Amniotic epithelial cell (primary cell): Measurements from ENCODE around the gene ETNK2.
A peak's percentile ranks its signal among the peaks of the same experiment; 100 is the strongest.

Experiments used
- DNase-seq: peaks from one replicate; pipeline ENCODE4 v3.0.0-alpha.2; 2010; ENCODE audit warnings: low read depth

Gene ETNK2

DNA sequence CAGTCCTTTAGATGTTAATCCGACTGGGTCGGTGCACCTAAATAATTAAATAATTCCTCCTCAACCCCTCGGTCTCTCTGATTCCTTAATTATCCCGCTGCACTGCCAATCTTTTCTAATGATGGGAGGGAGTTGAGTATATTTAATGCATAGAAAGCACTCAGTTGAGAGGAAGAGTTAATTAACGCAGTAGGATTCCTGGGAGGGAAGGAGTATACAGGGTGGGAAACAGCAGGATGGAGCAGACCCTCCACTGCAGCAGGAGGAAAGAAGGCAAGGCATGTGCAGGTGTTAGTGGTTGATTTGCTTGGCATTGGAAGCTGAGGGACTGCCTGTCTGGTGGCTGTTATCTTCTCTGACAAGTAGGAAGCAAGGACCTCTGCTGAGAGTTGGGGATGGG lies 24.2 kb upstream of the ETNK2 start:
- no peak for DNase-seq

DNA sequence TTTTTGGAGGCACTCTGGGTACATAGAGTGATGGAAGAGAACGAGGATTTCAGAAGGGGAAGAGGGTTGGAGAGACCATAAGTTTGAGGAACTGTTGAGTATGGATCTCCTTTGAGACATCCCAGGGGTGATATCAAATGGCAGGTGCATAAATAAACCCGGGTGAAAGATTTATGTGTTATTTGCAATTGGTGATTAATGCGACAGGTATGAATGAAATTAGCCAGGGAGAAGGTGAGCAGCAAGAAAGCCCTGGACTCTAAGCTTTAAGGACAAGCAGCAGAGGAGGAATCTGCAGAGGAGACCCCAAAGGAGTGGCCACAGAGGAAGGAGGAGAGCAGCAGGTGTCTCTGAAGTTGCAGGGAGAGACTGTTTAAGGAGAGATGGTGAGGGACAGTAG lies 23.1 kb upstream of the ETNK2 start:
- no peak for DNase-seq

DNA sequence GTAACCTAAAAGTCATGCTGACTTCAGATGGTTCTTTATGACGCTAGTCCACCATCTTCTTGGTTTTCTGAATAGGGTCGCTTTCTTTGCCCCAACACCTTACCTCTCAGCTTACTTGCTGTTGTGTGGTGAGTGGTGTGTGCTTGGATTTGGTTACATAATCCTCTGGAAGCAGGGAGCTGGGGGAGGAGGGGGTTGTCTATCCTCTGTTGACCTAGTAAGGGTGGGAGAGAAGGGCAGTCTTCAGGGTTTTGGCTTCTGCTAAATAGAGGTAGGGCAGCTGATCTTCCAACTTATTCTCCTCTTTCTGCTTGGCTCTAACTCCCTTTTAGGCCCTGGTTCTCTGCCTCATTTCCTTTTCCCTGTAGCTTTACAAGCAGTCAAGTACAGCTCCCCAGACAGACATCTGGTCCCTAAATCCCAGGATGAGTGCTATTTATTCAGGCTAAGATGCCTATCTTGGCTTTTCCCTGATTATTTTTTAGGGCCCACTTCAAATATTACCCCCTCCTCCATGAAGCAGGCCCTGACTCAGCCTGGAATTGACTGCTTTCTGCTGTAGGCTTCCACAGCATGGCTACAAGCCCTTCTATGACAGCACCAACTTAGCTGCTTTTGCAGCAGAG lies 20.7 kb upstream of the ETNK2 start:
- DNase-seq, result no peak

DNA sequence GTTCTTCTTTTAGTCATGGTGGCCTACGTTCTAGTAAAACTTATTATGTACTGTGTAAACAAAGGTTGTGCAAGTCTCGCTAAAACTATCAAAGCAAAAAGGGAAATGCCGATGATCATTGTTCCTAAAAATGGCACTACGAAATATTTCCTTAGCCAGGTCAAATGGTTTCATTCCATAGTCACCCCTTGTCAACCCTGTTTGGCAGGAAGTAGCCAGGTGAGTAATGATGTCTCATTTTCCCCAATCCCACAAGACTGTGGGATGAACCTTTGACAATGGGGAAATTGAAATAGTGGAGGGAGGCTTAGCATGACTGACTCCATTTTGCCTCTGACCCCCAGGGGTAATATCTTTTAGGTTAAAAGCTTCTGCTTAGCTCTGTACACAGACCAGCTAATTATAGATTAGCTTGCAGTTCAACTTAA lies 19.9 kb upstream of the ETNK2 start:
- peak; percentile 67 for DNase-seq

DNA sequence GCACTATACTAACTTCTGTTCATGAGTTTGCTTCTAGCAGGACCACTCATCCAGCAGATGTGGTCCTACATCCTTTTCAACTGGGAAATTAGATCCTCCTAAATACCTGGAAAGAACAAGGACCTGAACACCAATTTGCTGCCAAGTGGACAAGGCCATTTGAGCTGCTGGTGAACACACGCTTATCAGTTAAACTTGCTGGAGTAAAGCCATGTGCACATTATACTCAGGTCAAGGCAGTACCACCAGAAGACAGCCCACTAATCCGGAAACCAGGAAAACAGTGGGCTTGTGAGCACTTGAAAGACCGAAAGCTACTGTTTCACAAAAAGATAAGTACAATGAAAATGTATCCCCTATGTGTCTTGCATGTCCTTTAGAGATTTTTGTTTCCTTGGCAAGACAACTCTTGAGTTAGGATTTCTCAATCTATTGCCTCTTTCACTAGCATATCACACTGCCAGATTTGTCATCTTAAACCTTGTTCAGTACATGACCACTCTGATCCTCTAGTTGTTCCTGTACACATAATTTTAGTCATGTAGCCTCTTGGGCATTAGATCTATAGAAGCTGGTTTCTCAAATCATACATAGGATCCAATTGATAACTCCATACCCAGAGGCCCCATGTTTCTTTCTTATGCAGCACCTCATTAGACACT lies 18.8 kb upstream of the ETNK2 start:
- DNase-seq, result no peak

DNA sequence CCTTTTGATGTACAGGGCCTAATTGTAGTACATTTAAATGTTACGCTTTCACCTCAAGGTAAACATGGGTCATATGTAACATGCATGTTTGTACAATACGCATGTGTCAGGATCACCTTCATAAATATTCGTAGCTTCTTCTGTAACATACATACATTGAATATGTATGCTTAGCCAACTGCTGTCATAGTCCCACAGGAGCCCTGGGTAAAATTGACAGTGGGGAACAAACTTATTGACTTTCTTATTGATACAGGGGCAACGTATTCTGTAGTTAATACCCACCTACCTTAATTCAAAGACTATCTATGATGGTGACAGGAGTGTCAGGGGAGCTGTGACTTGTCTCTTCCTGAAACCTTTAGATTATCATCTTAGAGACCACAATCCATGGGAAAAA lies 18.0 kb upstream of the ETNK2 start:
- no peak for DNase-seq

DNA sequence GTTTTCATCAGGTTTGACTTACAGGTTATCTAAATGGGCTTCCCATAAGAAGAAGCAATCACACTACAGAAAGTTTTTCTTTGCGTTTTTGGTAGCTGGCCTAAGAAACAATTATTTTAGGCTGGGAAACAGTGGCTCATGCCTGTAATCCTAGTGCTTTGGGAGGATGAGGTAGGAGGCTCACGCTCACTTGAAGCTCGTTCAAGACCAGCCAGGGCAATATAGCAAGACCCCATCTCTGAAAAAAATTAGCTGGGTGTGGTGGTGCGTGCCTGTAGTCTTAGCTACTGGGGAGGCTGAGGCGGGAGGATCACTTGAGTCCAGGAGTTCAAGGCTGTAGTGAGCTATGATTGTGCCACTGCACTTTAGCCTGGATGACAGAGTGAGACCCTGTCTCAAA lies 15.9 kb upstream of the ETNK2 start:
- DNase-seq, result no peak

DNA sequence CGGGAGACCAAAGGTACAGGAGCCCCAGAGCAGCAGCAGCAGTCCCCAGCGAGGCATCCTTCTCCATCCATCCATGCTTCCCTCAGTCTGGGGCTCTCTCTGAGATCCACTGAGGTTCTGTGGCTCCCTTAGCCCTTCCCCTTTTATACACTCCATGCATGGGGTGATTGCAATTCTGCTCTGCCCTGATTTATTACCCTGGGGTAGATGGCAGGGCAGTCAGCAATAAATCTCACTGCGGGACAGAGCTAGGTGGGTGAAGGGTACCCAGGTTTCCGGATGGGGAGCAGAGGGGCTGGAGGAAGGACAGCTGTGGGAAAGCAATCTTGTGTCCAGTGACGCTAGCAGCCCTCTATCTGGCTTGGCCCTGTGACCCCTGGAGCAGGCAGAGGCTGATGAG lies 14.4 kb upstream of the ETNK2 start, which contains the start of gene REN:
Gene REN (minus strand): TSS at position 119 of the 400 bp plus-strand sequence. CDS start 44 bp downstream, at position 75.
- no peak for DNase-seq

DNA sequence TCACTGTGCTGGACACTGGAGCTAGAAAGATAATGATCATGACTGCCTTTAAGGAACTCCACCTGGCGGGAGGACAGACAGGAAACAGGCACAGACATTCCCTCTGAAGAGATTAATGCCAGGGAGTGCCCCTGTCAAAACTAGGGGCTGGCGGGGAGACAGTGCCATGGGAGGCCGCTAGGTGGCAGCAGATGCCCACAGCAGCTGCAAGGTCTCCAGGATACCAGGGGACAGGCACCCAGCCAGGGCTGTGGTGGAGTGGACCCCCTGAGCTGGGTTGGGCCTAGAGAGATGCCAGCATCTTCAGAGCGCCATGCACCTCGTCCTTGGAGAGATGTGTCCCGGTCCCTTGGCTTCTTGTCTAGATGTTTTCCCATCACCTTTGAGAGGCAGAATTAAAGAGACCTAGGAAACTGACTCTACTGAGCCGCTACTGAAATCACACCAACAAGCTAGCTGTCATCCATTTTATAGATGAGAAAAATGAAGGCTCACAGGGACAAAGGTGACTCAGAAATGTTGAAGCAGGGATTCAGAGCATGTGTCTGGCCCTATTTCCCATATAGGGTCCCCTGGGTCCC lies 10.7 kb upstream of the ETNK2 start:
- DNase-seq, result peak; percentile 39

DNA sequence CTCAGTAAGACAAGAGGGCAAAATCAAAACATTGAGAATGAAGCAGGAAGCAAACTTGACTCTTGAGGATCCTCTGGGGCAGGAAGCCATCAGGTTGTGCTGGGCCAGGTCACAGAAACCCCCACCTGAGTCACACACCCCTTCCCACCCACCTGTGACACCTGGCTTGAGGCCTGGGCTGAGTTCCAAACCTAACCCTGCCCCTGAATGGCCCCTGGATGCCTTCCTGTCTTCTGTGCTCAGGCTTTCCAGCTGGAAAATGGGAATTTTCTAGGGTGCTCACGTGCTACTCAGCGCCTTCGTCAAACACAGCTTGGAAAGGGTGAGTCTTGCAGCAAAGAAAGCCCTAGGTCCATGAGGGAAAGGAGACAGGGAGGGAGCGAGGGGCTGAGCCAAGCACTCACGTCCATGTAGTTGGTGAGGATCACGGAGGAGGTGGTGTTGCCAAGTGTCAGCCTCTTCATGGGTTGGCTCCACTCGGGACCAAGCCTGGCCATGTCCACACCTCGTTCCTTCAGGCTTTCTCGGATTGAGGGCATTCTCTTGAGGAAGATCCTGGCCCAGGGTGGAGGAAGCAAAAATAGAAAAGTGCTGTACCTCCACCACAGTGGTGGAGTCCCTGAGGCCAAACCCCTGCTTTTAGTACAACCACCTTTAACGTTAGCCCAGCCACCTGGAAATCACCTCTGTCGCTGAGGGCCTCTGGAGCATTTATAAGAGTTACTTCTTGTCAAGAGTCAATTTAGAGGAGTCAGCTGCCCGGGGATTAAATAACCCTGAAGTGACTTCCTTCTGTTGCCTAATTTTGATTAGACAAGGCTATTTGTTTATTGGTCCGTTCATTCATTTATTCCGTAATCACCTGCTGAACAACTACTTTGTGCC lies 10.0 kb upstream of the ETNK2 start:
- no peak for DNase-seq

DNA sequence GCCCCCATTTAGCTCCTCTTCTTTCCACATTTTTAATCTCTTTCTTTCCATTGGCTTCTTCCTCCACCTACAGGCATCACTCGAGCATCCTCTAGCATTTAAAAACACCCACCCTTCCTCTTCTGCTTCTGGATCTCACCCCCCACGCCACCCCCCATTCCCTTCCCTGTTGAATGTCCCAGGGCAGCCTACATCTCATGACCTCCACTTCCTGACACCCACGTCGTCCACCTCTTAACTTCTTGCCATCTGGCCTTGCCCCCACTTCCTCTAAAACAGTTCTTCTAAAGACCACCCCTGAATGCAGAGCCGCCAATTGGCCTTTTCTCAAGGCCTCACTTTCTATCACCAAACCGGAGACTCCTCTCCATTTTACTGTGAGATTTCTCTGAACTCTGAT lies 6.1 kb upstream of the ETNK2 start:
- no peak for DNase-seq

DNA sequence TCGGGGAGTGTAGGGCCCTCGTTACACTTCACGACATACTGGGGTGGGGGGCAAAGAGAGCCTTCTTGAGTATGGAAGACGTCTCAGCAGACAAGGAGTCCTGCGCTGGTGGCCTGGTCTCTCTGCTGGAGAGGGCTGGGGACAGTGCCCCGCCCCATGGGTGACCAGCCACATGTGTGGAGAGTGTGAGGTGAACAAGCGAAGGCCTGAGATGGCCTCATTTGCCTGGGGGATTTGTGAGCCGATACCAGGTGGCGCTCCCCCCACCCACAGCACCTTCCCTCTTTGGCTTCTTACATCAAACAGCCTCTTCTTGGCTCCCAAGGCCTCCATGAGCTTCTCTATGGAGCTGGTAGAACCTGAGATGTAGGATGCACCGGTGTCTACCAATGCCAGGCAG lies 4.0 kb upstream of the ETNK2 start:
- no peak for DNase-seq

DNA sequence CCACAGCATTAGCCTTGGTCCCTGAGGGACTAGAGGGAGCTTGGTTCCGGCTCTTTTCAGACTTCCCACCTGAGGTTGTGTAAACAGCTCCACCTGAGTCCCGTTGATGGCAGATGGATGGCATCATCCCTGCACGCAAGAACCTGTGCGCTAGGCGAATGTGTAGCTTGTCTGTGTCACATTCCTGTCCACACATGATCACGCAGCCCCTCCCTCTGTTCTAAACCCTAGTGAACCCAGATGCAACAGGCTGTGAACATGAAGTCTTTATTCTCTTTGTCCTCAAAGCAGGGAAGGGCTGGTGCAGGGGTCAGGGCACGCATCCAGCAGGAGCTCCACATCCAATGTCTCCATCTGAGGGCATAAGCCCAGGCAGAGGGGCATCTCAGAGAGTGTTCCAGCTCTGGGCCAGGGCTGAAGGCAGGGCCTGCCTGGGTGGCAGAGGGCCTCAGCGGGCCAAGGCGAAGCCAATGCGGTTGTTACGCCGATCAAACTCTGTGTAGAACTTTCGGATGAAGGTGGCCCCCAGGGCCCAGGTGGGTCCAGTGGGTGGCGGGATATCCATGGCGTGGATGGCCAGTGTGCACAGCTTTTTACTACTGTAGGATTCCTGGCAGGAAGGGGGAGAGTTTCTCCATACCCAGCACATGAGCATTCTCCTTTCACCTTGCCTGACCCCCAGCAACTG lies 2.9 kb upstream of the ETNK2 start:
- DNase-seq, result no peak

DNA sequence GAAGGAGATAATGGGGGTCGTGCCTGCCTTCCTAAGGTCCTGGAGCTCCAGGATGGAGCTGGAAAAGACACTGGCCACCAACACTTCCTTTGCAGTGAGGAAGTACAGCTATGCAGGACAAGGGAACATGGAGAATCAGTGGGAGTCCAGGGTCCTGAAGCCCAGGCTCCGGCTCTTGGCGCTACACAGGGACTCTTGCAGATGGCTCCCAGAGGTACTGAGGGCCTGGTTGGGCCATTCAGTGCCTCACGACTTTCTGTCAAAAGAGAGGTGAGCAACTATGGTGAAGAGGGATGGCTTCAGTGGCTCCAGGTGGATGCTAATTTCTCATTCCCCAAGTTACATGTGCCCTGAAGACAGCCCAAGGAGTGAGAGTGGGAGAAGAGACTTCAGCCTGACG lies 1.8 kb upstream of the ETNK2 start:
- DNase-seq, result no peak

DNA sequence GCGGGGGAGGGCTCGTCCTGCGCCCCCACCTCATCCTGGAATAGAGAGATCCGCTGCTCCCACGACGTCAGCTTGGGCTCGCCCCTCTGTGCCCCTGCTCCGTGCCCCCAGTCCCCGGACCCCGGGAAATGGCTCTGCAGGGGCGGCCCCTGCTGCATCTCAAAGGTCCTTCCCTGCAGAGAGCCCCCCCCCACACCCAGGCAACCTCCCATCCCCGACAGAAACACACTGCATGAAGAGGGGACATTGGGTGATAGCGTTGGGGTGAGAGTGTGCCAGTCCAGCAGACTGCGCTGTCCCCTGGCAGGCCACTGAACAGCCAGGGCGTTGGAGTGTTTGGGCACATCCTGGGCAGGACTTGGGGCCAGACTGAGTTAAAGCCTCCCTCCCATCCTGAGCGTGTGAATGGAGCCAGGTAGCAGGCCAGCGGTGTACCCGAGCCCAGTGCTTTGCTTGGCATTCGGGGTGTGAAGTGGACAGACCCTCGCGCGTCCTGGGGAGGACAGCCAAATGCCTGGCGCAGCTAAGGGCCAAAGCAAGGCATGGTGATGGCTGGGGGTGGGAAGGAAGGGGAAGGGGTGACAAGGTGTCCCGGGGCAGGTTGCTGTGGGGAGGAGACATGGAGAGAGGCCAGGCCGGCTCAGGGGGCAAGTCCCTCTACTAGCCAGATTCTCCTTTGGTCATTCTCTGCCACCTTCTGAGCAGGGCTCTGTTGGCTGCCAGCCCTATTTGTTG lies 633 bp upstream of the ETNK2 start:
- no peak for DNase-seq

DNA sequence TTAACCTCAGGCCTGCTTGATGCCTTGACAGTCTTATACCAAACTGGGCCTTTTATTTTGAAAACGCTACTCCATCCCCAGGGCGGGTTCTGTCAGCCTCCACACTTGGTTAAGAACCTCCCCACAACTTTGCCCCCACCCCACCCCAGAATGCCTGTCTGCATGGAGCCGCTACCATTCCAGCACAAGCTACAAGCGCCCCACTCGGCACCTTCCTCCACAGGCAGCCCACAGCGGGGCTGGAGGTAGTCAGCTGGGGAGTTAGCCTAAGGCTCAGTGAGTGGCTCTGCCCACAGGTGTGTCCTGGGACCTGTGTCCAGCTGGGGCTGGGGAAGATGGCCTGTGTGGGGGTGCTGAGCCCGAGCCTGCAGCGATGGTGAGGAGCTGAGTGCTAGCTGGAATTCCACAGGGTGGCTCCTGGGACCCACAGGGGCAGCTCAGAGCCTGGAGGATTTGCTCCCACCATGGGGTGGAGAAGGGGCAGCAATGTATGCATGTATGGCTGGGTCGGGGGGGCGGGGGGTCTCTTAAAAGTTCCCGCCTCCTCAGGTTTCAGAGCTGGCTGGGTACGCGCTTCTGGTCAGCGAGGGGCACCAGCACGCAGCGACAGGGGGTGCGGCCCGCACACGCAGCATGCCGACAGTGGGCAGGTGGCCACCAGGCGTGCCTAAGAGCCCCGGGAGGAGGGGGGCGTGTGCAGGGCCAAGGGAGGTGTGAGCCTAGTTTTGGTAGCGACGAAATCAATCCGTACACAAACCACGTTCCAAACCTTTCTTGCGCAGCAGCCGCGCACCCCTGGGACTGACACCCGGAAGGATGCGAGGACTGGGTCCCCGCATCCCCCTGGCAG lies 917 bp downstream of the ETNK2 start:
- no peak for DNase-seq

DNA sequence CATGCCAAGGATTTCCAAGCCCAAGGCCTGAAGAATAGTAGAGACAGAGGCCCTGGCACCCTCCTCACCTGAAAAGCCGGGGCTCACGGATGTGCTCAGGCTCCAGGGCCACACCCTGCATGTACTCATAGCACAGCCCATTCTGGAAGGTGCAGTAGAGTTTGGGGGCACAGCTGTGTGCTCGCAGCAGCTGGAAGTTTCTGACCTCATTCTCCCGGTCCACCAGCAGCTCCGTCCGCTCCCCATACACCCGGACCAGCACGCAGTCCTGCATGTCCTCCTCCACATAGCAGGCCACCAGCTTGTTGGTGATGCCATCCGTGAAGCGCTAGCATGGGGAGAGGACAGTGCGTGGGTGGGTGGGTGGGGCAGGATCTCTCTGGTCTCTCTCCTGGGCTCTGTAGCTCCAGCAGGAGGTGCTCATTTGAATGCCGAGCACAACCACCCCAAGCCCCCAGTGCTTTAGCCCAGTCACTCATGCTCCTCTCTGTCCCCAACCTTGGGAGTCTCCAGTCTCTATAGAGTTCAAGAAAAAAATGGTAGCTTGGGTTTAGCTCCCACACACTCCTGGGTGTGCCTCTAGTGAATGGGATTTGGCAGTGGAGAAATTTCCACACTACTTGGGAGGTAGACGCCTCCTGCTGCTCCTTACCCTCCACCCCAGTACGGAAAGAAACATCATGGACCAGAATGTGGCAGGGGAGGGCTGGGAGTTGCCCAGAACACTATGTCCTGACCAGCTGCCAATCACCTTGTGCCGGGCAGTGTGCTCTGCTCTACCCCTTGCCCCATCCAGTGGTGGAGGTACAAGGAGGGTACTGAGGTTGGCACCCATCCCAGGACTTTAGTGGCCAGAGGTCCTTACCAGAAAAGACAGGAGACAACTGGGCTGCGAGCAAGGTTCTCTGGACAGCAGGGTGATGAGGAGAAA lies 1.9 kb downstream of the ETNK2 start:
- no peak for DNase-seq

DNA sequence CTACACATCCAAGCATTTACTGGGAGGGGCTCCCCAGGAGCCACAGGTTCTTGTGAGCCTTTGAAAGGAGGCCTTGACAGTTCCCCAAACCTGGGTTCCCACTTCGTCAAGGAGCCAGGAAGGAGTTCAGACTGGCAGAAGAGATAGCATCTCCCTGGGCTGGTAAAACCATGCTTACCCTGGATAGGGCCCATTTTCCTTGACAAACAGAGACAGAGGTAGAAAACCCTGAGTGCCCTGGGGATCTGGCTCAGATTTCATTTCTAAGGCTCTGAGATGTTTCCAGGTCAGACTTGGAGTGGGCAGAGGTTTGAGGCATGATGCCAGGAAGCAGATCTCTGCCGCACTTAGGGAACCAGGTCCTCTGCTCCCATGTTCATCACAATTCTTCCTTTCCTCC lies 2.7 kb downstream of the ETNK2 start:
- no peak for DNase-seq
